ENCODE results near the gene LIMK2.
"Not testable (repeated sequence)": the region's sequence is repeated elsewhere in the genome, so short reads cannot be mapped to it uniquely, and the experiment has no call there.

GRCh38 chr22:31204352-31204984, 7.6 kb upstream of the LIMK2 start:
- TF ChIP-seq CTCF (conservative IDR thresholded peaks at IDR 0.05; ENCODE audit: low read depth, low read length); EZH2 (IDR thresholded peaks at IDR 0.05; ENCODE audit: low read length, unreplicated experiment): not testable (repeated sequence)

Measured in PC-3 (cell line).